Measurements from ENCODE around the gene ZNF451.

Gene ZNF451

GRCh38 chr6:57097596-57097995 is 7.6 kb downstream of the ZNF451 start:
- no peak for DNase-seq

- DNase-seq: no peak
These were observed 13.0 kb downstream of the ZNF451 start for GRCh38 chr6:57102976-57103375.

GRCh38 chr6:57104336-57104735 is 14.3 kb downstream of the ZNF451 start:
- no peak for DNase-seq

- DNase-seq: no peak
These were observed 17.0 kb downstream of the ZNF451 start for GRCh38 chr6:57106990-57107389.

GRCh38 chr6:57108691-57109090 is 18.7 kb downstream of the ZNF451 start:
- no peak for DNase-seq

GRCh38 chr6:57109880-57110279 is 19.9 kb downstream of the ZNF451 start:
- DNase-seq: no peak

- no peak for DNase-seq
These were observed 23.1 kb downstream of the ZNF451 start for GRCh38 chr6:57113105-57113504.

GRCh38 chr6:57116776-57117175 is 26.8 kb downstream of the ZNF451 start:
- no peak for DNase-seq

GRCh38 chr6:57117796-57118195 is 27.8 kb downstream of the ZNF451 start:
- no peak for DNase-seq

- DNase-seq: peak; percentile 24
These were observed 33.1 kb downstream of the ZNF451 start for GRCh38 chr6:57123111-57123510.

GRCh38 chr6:57127763-57128162 is 37.8 kb downstream of the ZNF451 start:
- no peak for DNase-seq

- DNase-seq: no peak
These were observed 40.7 kb downstream of the ZNF451 start for GRCh38 chr6:57130661-57131177.

GRCh38 chr6:57134954-57135353 is 45.0 kb downstream of the ZNF451 start:
- no peak for DNase-seq

GRCh38 chr6:57135885-57136284 is 45.9 kb downstream of the ZNF451 start:
- peak; percentile 9 for DNase-seq

- no peak for DNase-seq
These were observed 47.4 kb downstream of the ZNF451 start for GRCh38 chr6:57137350-57137749.

- no peak for DNase-seq
These were observed 48.0 kb downstream of the ZNF451 start for GRCh38 chr6:57138026-57138425.

- no peak for DNase-seq
These were observed 51.6 kb downstream of the ZNF451 start for GRCh38 chr6:57141451-57142177.

GRCh38 chr6:57142178-57142525 is 52.2 kb downstream of the ZNF451 start:
- DNase-seq: no peak

- no peak for DNase-seq
These were observed 53.7 kb downstream of the ZNF451 start for GRCh38 chr6:57143690-57144089.

- no peak for DNase-seq
These were observed 57.4 kb downstream of the ZNF451 start for GRCh38 chr6:57147401-57147800.

- DNase-seq: no peak
These were observed 58.2 kb downstream of the ZNF451 start for GRCh38 chr6:57147955-57148858.

GRCh38 chr6:57158658-57159057 is 68.7 kb downstream of the ZNF451 start:
- DNase-seq: peak; percentile 38

- DNase-seq: no peak
These were observed 69.1 kb downstream of the ZNF451 start for GRCh38 chr6:57159127-57159526.

- peak; percentile 25 for DNase-seq
These were observed 72.0 kb downstream of the ZNF451 start for GRCh38 chr6:57162028-57162427.

All from HCEC 1CT (cell line).